Hepatocyte (in vitro differentiated cells): ENCODE data around the gene SLC9A2. TPM values are rescaled to one million over a fixed set of nuclear protein-coding genes. Genes with fewer than 3 reads are reported as not detected.

Experiments
- DNase-seq: peaks from one replicate; pipeline ENCODE4 v3.0.0-alpha.2; 2016; ENCODE audit warnings: low spot score
- H2AFZ ChIP-seq: fragments of 200-600 bp; sonication (generic); 2 replicates; pipeline ENCODE4 v1.6.0; 2016; ENCODE audit warnings: antibody characterized with exemption, mild to moderate bottlenecking
- H3K27ac ChIP-seq: fragments of 200-600 bp; sonication (generic); 2 replicates; pipeline ENCODE4 v1.5.1; 2016; ENCODE audit warnings: mild to moderate bottlenecking
- H3K27me3 ChIP-seq: fragments of 200-600 bp; sonication (generic); 2 replicates; pipeline ENCODE4 v1.6.1; 2016
- H3K36me3 ChIP-seq: fragments of 200-600 bp; sonication (generic); replicated peaks from 2 replicates; pipeline ENCODE4 v1.5.1; 2016; ENCODE audit warnings: low read depth; ENCODE audit not compliant: insufficient read depth
- H3K4me1 ChIP-seq: fragments of 200-600 bp; sonication (generic); 2 replicates; pipeline ENCODE4 v1.5.1; 2016; ENCODE audit warnings: mild to moderate bottlenecking, moderate library complexity; ENCODE audit not compliant: insufficient read depth
- H3K4me2 ChIP-seq: fragments of 200-600 bp; sonication (generic); 2 replicates; pipeline ENCODE4 v1.6.0; 2016
- H3K4me3 ChIP-seq: fragments of 200-600 bp; sonication (generic); 2 replicates; pipeline ENCODE4 v1.5.1; 2016; ENCODE audit warnings: mild to moderate bottlenecking
- H3K79me2 ChIP-seq: fragments of 200-600 bp; sonication (generic); 2 replicates; pipeline ENCODE4 v1.6.0; 2017; ENCODE audit warnings: mild to moderate bottlenecking
- H3K9me2 ChIP-seq: fragments of 200-600 bp; sonication (generic); replicated peaks from 2 replicates; pipeline ENCODE4 v1.6.0; 2017; ENCODE audit warnings: mild to moderate bottlenecking; ENCODE audit not compliant: insufficient read depth
- H3K9me3 ChIP-seq: fragments of 200-600 bp; sonication (generic); 2 replicates; pipeline ENCODE4 v1.5.1; 2016; ENCODE audit warnings: low read depth, mild to moderate bottlenecking
- H4K20me1 ChIP-seq: fragments of 200-600 bp; sonication (generic); 2 replicates; pipeline ENCODE4 v1.6.0; 2016; ENCODE audit warnings: mild to moderate bottlenecking; ENCODE audit not compliant: insufficient read depth, poor library complexity, severe bottlenecking
- EZH2 ChIP-seq: fragments of 200-600 bp; sonication (generic); IDR thresholded peaks from 2 replicates; pipeline ENCODE4 v1.6.1; 2016; ENCODE audit warnings: antibody characterized with exemption, mild to moderate bottlenecking, borderline replicate concordance
- EZH2phosphoT487 ChIP-seq: fragments of 200-600 bp; sonication (generic); IDR thresholded peaks from one replicate; pipeline ENCODE4 v1.6.1; 2018; ENCODE audit warnings: antibody characterized with exemption, mild to moderate bottlenecking, low read depth, moderate library complexity; ENCODE audit not compliant: unreplicated experiment, severe bottlenecking
- WGBS: methylation state at CpG from one replicate; pipeline ENCODE4 v1.1.6; 2016; ENCODE audit warnings: low lambda C conversion rate; ENCODE audit errors: missing lambda C conversion rate; 5-methylcytosine and 5-hydroxymethylcytosine counted together
- polyA plus RNA-seq: library from polyadenylated mRNA; unstranded; fragments of >200 nt; fragmentation: Nextera tagmentation; extraction: Ambion mirVana; gene quantifications from 2 replicates; pipeline ENCODE4 v1.2.1, GENCODE V29; 2016
- total RNA-seq: library from RNA; depleted of rRNA; stranded (reverse); fragments of >200 nt; gene quantifications from 2 replicates; pipeline ENCODE4 v1.2.3, GENCODE V29; 2014
- TF ChIP-seq, protein P1 (sequence below): fragments of 200-600 bp; sonication (generic); IDR thresholded peaks from 2 replicates; pipeline ENCODE4 v1.5.1; 2016; ENCODE audit warnings: antibody characterized with exemption, mild to moderate bottlenecking; ENCODE audit not compliant: poor library complexity

Gene SLC9A2
- total and polyA plus RNA-seq, 2 experiments from 2014 or later, result 1.1 to 2.1 TPM

- no peak overlapping the region for H2AFZ ChIP-seq
- no peak overlapping the region for H3K4me2 ChIP-seq
- H3K4me3 ChIP-seq, result no peak overlapping the region
- DNase-seq, result no peak
- H3K4me1 ChIP-seq, result peaks cover 16% of the 10 kb centered on the region
- H3K27me3 ChIP-seq, result peaks cover 51% of the 10 kb centered on the region
- 63% methylated on average over 4 of the region's 4 CpGs for WGBS
- no peaks in the 10 kb centered on the region for H3K79me2 ChIP-seq
- H3K9me2 ChIP-seq, result no peaks in the 10 kb centered on the region
- H4K20me1 ChIP-seq, result no peaks in the 10 kb centered on the region
- H3K27ac ChIP-seq, result no peak overlapping the region
- no peaks in the 10 kb centered on the region for H3K36me3 ChIP-seq
- no peaks in the 10 kb centered on the region for H3K9me3 ChIP-seq
- TF ChIP-seq, protein P1, sequence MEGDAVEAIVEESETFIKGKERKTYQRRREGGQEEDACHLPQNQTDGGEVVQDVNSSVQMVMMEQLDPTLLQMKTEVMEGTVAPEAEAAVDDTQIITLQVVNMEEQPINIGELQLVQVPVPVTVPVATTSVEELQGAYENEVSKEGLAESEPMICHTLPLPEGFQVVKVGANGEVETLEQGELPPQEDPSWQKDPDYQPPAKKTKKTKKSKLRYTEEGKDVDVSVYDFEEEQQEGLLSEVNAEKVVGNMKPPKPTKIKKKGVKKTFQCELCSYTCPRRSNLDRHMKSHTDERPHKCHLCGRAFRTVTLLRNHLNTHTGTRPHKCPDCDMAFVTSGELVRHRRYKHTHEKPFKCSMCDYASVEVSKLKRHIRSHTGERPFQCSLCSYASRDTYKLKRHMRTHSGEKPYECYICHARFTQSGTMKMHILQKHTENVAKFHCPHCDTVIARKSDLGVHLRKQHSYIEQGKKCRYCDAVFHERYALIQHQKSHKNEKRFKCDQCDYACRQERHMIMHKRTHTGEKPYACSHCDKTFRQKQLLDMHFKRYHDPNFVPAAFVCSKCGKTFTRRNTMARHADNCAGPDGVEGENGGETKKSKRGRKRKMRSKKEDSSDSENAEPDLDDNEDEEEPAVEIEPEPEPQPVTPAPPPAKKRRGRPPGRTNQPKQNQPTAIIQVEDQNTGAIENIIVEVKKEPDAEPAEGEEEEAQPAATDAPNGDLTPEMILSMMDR, result no peak
- TF ChIP-seq EZH2phosphoT487 (no peak), EZH2 (no peak)
These were observed 2.3 kb downstream of the SLC9A2 start for GRCh38 chr2:102621630-102622029.

DNA sequence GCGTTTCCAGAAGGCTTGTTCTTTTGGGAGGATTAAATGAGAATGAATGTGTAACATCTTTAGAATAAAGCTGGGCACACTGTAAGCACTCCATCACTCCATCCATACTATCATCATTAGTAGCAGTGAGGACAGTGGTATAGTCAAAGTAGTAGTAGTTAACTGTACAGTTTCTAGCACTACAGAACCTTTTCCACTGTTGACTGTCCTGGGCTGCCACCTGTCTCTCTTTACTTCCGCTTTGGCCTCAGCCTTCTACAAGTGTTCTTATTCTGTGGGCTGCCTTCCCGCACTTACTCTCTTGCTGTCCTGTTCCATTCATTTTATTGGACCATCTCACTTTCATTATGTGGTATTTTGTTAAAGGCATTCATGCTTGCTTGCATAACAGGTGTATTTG lies 3.3 kb downstream of the SLC9A2 start:
- H3K27ac ChIP-seq, result no peak overlapping the region
- peaks cover 16% of the 10 kb centered on the region for H3K4me1 ChIP-seq
- H3K4me2 ChIP-seq, result no peak overlapping the region
- TF ChIP-seq EZH2 (no peak), EZH2phosphoT487 (no peak)
- TF ChIP-seq, protein P1, result no peak
- WGBS, result 98% methylated on average over 3 of the region's 3 CpGs
- no peaks in the 10 kb centered on the region for H3K36me3 ChIP-seq
- DNase-seq, result no peak
- H3K4me3 ChIP-seq, result no peak overlapping the region
- no peaks in the 10 kb centered on the region for H3K79me2 ChIP-seq
- H3K9me2 ChIP-seq, result no peaks in the 10 kb centered on the region
- no peak overlapping the region for H2AFZ ChIP-seq
- H3K27me3 ChIP-seq, result peaks cover 41% of the 10 kb centered on the region
- H3K9me3 ChIP-seq, result no peaks in the 10 kb centered on the region
- H4K20me1 ChIP-seq, result no peaks in the 10 kb centered on the region

DNA sequence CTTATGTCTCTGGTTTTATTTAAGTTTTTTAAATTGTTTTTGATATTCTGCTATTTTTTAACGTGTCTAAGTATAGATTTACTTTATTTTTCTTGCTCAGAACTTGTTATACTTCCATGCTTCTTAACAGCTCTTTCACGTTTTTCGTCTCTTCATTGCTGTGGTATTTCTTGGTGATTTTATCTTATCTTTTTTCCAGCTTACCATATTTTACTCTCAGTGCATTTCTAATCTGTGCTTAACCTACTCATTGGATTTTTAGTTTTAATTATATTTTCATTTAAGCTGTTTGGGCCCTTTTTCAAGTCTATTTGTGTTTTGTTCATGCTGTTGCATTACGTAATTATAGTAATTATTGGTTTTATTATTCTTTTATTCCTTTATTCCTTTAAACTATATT lies 11.1 kb downstream of the SLC9A2 start:
- no peaks in the 10 kb centered on the region for H3K27me3 ChIP-seq
- H3K4me1 ChIP-seq, result no peaks in the 10 kb centered on the region
- no peaks in the 10 kb centered on the region for H3K9me3 ChIP-seq
- no peak overlapping the region for H3K27ac ChIP-seq
- no peak overlapping the region for H3K4me3 ChIP-seq
- no peaks in the 10 kb centered on the region for H3K36me3 ChIP-seq
- H4K20me1 ChIP-seq, result no peaks in the 10 kb centered on the region
- no peaks in the 10 kb centered on the region for H3K79me2 ChIP-seq
- no peak for TF ChIP-seq EZH2phosphoT487
- TF ChIP-seq, protein P1, result no peak
- TF ChIP-seq EZH2, result no peak
- no peak overlapping the region for H3K4me2 ChIP-seq
- DNase-seq, result no peak
- H2AFZ ChIP-seq, result no peak overlapping the region
- no peaks in the 10 kb centered on the region for H3K9me2 ChIP-seq
- WGBS, result 61% methylated on average over 4 of the region's 4 CpGs
